HepG2 (cell line): Measurements from ENCODE around the gene ALDH16A1. TPM values are rescaled to one million over a fixed set of nuclear protein-coding genes. Genes with fewer than 3 reads are reported as not detected.

Experiments used
- DBP ChIP-seq: sonication (generic); formaldehyde crosslinking; IDR thresholded peaks from 2 replicates; pipeline ENCODE4 v1.4.0; 2020; ENCODE audit warnings: missing genetic modification reagents; ENCODE audit errors: not compliant biosample characterization
- DNMT3B ChIP-seq: conservative IDR thresholded peaks from 2 replicates; pipeline ENCODE4 v1.6.1; 2016; ENCODE audit warnings: missing biosample characterization, control low read depth
- DPF2 ChIP-seq: sonication (generic); formaldehyde crosslinking; IDR thresholded peaks from 2 replicates; pipeline ENCODE4 v1.4.0; 2020; ENCODE audit warnings: mild to moderate bottlenecking, low read depth, missing genetic modification reagents, borderline replicate concordance
- ELF3 ChIP-seq: IDR thresholded peaks from 2 replicates; pipeline ENCODE4 v1.6.1; 2016; ENCODE audit warnings: missing genetic modification reagents, missing compliant biosample characterization
- ERF ChIP-seq: IDR thresholded peaks from 2 replicates; pipeline ENCODE4 v1.6.1; 2018; ENCODE audit warnings: missing biosample characterization, missing genetic modification reagents
- GFI1 ChIP-seq: sonication (generic); formaldehyde crosslinking; IDR thresholded peaks from 2 replicates; pipeline ENCODE4 v1.5.0; 2020; ENCODE audit warnings: missing genetic modification reagents, mild to moderate bottlenecking, borderline replicate concordance
- HMGXB4 ChIP-seq, 2 experiments: sonication (generic) in 1 of 2; formaldehyde crosslinking in 1 of 2; IDR thresholded peaks; 2 replicates each; pipeline versions ENCODE4 v1.4.0 to v1.6.1; 2018 to 2020; ENCODE audit warnings: missing genetic modification reagents in 2 of 2, borderline replicate concordance in 1 of 2, low read depth in 1 of 2, mild to moderate bottlenecking in 1 of 2, missing biosample characterization in 1 of 2
- ISX ChIP-seq: sonication (generic); formaldehyde crosslinking; conservative IDR thresholded peaks from 2 replicates; pipeline ENCODE4 v1.5.0; 2020; ENCODE audit warnings: missing genetic modification reagents
- JUND ChIP-seq: sonication (generic); formaldehyde crosslinking; IDR thresholded peaks from 2 replicates; pipeline ENCODE4 v1.8.0; 2022; ENCODE audit warnings: mild to moderate bottlenecking, missing genetic modification reagents
- MXI1 ChIP-seq: IDR thresholded peaks from 3 replicates; pipeline ENCODE4 v1.6.1; 2012; ENCODE audit warnings: low read depth, low read length, inconsistent platforms, borderline replicate concordance
- NCOR1 ChIP-seq: fragments of 200-600 bp; sonication (generic); IDR thresholded peaks from 2 replicates; pipeline ENCODE4 v1.7.0; 2017; ENCODE audit warnings: antibody characterized with exemption, low read length, borderline replicate concordance
- PHF21A ChIP-seq: sonication (generic); formaldehyde crosslinking; IDR thresholded peaks from 2 replicates; pipeline ENCODE4 v1.5.0; 2020; ENCODE audit warnings: mild to moderate bottlenecking, missing genetic modification reagents
- PITX1 ChIP-seq: sonication (generic); formaldehyde crosslinking; IDR thresholded peaks from 2 replicates; pipeline ENCODE4 v1.5.1; 2020; ENCODE audit warnings: mild to moderate bottlenecking, missing genetic modification reagents
- RBFOX2 ChIP-seq: fragments of 200-400 bp; formaldehyde crosslinking; IDR thresholded peaks from 2 replicates; pipeline ENCODE4 v1.6.1; 2017; ENCODE audit warnings: low read depth, mild to moderate bottlenecking, low read length
- RORA ChIP-seq: sonication (generic); formaldehyde crosslinking; IDR thresholded peaks from 2 replicates; pipeline ENCODE4 v1.5.0; 2020; ENCODE audit warnings: mild to moderate bottlenecking, missing genetic modification reagents, moderate library complexity
- SIX1 ChIP-seq: sonication (generic); formaldehyde crosslinking; IDR thresholded peaks from 2 replicates; pipeline ENCODE4 v1.4.0; 2020; ENCODE audit warnings: missing genetic modification reagents, borderline replicate concordance
- SNAPC2 ChIP-seq: sonication (generic); formaldehyde crosslinking; IDR thresholded peaks from 2 replicates; pipeline ENCODE4 v1.8.1; 2022; ENCODE audit warnings: mild to moderate bottlenecking, missing genetic modification reagents
- SRSF1 ChIP-seq: fragments of 200-400 bp; formaldehyde crosslinking; optimal IDR thresholded peaks from 2 replicates; pipeline ENCODE3; 2017; ENCODE audit warnings: mild to moderate bottlenecking, low read depth, low read length, moderate library complexity
- THAP11 ChIP-seq: IDR thresholded peaks from 2 replicates; pipeline ENCODE4 v1.6.1; 2016; ENCODE audit warnings: missing biosample characterization, missing genetic modification reagents
- ZMYM3 ChIP-seq: sonication (generic); formaldehyde crosslinking; IDR thresholded peaks from 2 replicates; pipeline ENCODE4 v1.5.1; 2020; ENCODE audit warnings: mild to moderate bottlenecking, missing genetic modification reagents
- ZNF10 ChIP-seq: sonication (generic); formaldehyde crosslinking; IDR thresholded peaks from 2 replicates; pipeline ENCODE4 v1.4.0; 2020; ENCODE audit warnings: mild to moderate bottlenecking, low read depth, missing genetic modification reagents, borderline replicate concordance
- ZNF101 ChIP-seq: sonication (generic); formaldehyde crosslinking; IDR thresholded peaks from 2 replicates; pipeline ENCODE4 v1.4.0; 2020; ENCODE audit warnings: mild to moderate bottlenecking, low read depth, missing genetic modification reagents, borderline replicate concordance
- ZNF160 ChIP-seq: sonication (generic); formaldehyde crosslinking; IDR thresholded peaks from 2 replicates; pipeline ENCODE4 v1.8.0; 2022; ENCODE audit warnings: mild to moderate bottlenecking, inconsistent platforms, missing genetic modification reagents
- ZNF607 ChIP-seq: sonication (generic); formaldehyde crosslinking; IDR thresholded peaks from 2 replicates; pipeline ENCODE4 v1.5.1; 2020; ENCODE audit warnings: missing genetic modification reagents, mild to moderate bottlenecking, borderline replicate concordance
- ZNF703 ChIP-seq: sonication (generic); formaldehyde crosslinking; IDR thresholded peaks from 2 replicates; pipeline ENCODE4 v1.5.1; 2020; ENCODE audit warnings: missing genetic modification reagents, mild to moderate bottlenecking, moderate library complexity, borderline replicate concordance
- ZNF777 ChIP-seq: sonication (generic); formaldehyde crosslinking; IDR thresholded peaks from 2 replicates; pipeline ENCODE4 v1.4.0; 2020; ENCODE audit warnings: missing genetic modification reagents
- polyA plus RNA-seq, 8 experiments: library from polyadenylated mRNA; depleted of rRNA in 3 of 8; stranded (reverse) in 7 of 8; unstranded in 1 of 8; fragments of >200 nt; fragmentation: Illumina TruSeq in 4 of 8; extraction: Trizol in 4 of 8; gene quantifications; 2 replicates each; pipeline versions ENCODE4 v1.2.1 to v1.2.3, GENCODE V29; 2011 to 2016; ENCODE audit warnings: low read depth in 4 of 8, missing spikeins in 1 of 8, mixed read lengths in 1 of 8; ENCODE audit not compliant: insufficient read depth in 1 of 8
- total RNA-seq, 5 experiments: library from RNA; depleted of rRNA; stranded (reverse); fragments of >200 nt; fragmentation: Illumina TruSeq; extraction: Trizol; gene quantifications; 2 replicates each; pipeline ENCODE4 v1.2.3, GENCODE V29; 2016; ENCODE audit warnings: low read depth in 1 of 5

Gene ALDH16A1
- total and polyA plus RNA-seq, 2 of the 13 experiments (the other 11 are each of a cell fraction or from before 2014, with no cell fraction given), result 8.4 to 34.9 TPM

GRCh38 chr19:49453013-49453756, at the start of gene ALDH16A1 (continued):
- no peak for TF ChIP-seq ISX (CRISPR knock-in tag)
- no peak for TF ChIP-seq ZNF10 (CRISPR knock-in tag)
- peak; percentile 45; the same call in 1 of the 3 replicates for TF ChIP-seq MXI1
- TF ChIP-seq ZMYM3 (CRISPR knock-in tag), result no peak
- TF ChIP-seq DNMT3B (CRISPR knock-in tag), result 0 out of 2 replicates have a peak, but pooled peaks have one; percentile 44
- no peak for TF ChIP-seq RORA (CRISPR knock-in tag)
- no peak for TF ChIP-seq ZNF607 (CRISPR knock-in tag)
- TF ChIP-seq PITX1 (CRISPR knock-in tag), result peak; percentile 60
- TF ChIP-seq ZNF703 (CRISPR knock-in tag), result no peak
- peak; percentile 52; the same call in 1 of the 2 replicates for TF ChIP-seq ERF (CRISPR knock-in tag)
- peak; percentile 17 for TF ChIP-seq ELF3
- TF ChIP-seq PHF21A, result peak; percentile 64; the same call in 1 of the 2 replicates
- TF ChIP-seq RBFOX2, result peak; percentile 98
- no peak for TF ChIP-seq DPF2 (CRISPR knock-in tag)
- no peak for TF ChIP-seq DBP (CRISPR knock-in tag)
- peak in 1 of 2 experiments; percentile 56; a peak in 2 of 4 replicates for TF ChIP-seq HMGXB4 (CRISPR knock-in tag; IDR thresholded peaks at IDR 0.05; ENCODE audit: borderline replicate concordance in 1 of 2, low read depth in 1 of 2)
- no peak for TF ChIP-seq JUND
- TF ChIP-seq NCOR1, result no peak
- no peak for TF ChIP-seq ZNF101 (CRISPR knock-in tag)
- TF ChIP-seq SIX1 (CRISPR knock-in tag), result no peak
- TF ChIP-seq ZNF160 (CRISPR knock-in tag), result no peak; the same call in 1 of the 2 replicates
- TF ChIP-seq GFI1 (CRISPR knock-in tag), result no peak; the same call in 1 of the 2 replicates
- TF ChIP-seq ZNF777, result no peak
- TF ChIP-seq SNAPC2 (CRISPR knock-in tag), result 0 out of 2 replicates have a peak, but pooled peaks have one; percentile 29
- no peak for TF ChIP-seq SRSF1
- TF ChIP-seq THAP11 (CRISPR knock-in tag), result peak; percentile 88
